Epithelial cell of prostate (primary cell): Measurements from ENCODE around the gene KNSTRN.

Experiments used
- DNase-seq: peaks from one replicate; pipeline ENCODE4 v3.0.0-alpha.2; 2011; ENCODE audit warnings: low read depth, low spot score
- H3K27ac ChIP-seq: fragments of 450-650 bp; 2 replicates; pipeline ENCODE4 v1.5.1; 2017; ENCODE audit warnings: mild to moderate bottlenecking

KNSTRN gene

DNA sequence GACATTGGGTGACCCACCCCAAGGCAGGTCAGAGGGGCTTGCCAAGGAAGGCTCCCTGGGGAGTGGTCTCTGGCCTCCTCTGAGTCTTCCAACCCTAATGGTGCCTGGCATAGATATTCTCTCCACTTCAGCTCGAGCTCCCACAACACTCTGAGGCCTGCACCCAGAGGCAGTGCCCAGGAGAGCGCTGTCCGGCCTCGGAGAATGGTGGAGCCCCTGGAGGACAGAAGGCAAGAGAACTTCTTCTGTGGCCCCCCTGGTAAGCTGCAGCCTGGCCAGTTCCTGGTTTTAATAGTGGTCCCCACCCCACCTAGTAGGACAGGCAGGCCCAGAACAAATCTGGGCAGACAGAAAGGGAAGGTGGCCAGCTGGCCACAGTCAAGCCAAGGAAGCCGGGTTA, 17.5 kb upstream of the KNSTRN start:
- no peak for DNase-seq

GRCh38 chr15:40365624-40366456, 16.7 kb upstream of the KNSTRN start:
- no peak for DNase-seq
- H3K27ac ChIP-seq = no peak overlapping the region

More for the DNA sequence above, 17.5 kb upstream of the KNSTRN start:
- no peak overlapping the region for H3K27ac ChIP-seq

GRCh38 chr15:40366457-40367370, 15.8 kb upstream of the KNSTRN start:
- H3K27ac ChIP-seq = no peak overlapping the region
- no peak for DNase-seq

- no peak for DNase-seq
- no peak overlapping the region for H3K27ac ChIP-seq
These were observed 15.2 kb upstream of the KNSTRN start for GRCh38 chr15:40367371-40367685.

- H3K27ac ChIP-seq = no peak overlapping the region
- DNase-seq = peak; percentile 59
These were observed 14.6 kb upstream of the KNSTRN start for GRCh38 chr15:40367686-40368611.

DNA sequence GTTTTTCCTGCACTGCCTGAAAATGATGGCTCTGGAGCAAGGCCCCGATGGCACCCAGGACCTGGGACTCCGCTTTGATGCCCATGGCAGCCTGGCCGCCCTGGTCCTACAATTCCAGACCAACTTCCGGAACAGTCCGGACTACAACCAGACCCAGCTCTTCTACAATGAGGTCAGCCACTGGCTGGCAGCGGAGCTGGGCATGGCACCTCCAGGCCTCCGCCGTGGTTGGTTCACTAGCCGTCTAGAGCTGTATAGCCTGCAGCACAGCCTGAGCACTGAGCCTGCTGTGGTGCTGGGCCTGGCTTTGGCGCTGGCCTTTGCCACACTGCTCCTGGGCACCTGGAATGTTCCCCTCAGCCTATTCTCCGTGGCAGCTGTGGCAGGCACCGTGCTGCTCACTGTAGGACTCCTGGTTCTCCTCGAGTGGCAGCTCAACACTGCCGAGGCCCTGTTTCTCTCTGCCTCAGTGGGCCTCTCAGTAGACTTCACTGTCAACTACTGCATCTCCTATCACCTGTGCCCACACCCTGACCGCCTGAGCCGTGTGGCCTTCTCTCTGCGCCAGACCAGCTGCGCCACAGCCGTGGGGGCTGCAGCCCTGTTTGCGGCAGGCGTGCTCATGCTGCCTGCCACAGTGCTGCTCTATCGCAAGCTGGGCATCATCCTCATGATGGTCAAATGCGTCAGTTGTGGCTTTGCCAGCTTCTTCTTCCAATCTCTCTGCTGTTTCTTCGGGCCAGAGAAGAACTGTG, 13.6 kb upstream of the KNSTRN start:
- H3K27ac ChIP-seq = no peak overlapping the region
- no peak for DNase-seq

- no peak for DNase-seq
- no peak overlapping the region for H3K27ac ChIP-seq
These were observed 13.0 kb upstream of the KNSTRN start for GRCh38 chr15:40369474-40369869.

DNA sequence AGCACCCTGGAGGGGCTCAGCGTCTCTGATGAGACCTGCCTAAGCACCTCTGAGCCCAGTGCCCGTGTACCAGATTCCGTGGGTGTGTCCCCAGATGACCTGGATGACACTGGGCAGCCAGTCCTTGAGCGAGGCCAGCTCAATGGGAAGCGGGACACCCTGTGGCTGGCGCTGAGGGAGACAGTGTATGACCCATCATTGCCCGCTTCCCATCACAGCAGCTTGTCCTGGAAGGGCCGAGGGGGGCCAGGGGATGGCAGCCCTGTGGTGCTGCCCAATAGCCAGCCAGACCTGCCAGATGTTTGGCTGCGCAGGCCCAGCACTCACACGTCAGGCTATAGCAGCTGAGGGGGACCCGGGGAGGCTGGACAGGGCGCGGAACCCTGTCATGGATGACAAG, 12.6 kb upstream of the KNSTRN start:
- H3K27ac ChIP-seq = no peak overlapping the region
- no peak for DNase-seq

DNA sequence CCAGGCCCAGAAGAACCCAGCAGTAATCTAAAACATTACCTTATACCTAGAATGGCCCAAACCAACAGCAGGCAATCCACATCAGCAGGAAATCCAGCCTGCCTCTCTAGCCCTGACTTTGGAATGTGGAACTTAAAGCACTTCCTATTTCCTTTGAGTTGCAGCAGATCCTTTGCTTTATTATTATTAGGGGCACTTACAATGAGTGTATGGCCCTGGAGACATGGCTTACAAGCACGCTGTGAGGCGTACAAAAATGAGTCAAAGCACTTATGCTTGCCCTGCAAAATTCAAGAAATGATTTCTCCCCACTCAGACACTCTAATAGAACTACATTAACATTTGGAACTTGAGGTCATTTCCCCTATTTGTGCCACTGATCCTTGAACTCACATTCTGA, 9.5 kb upstream of the KNSTRN start:
- no peak for DNase-seq
- H3K27ac ChIP-seq = peak overlapping the region; percentile 46

GRCh38 chr15:40377606-40378005, 4.9 kb upstream of the KNSTRN start:
- no peak for DNase-seq
- H3K27ac ChIP-seq = no peak overlapping the region

GRCh38 chr15:40379374-40379773, 3.1 kb upstream of the KNSTRN start:
- H3K27ac ChIP-seq = peak overlapping the region; percentile 89
- DNase-seq = no peak

DNA sequence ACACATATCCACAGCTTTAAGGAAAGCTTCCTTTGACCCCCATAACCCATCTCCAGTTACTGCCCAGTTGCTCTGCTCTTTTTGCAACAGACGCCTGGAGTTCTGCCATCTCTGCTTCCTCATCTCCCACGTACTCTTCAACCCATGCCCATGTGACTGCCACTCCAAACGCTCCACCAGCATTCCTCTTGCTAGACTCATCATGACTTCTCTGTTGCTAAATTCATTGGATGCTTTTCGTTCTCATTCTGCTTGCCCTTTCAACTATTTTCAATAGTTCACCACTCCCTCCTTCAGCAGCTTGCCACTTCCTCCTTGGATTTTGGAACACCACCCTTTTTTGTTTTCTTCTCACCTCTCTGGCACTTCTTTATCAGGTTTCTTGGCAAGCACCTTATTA, 2.7 kb upstream of the KNSTRN start:
- DNase-seq = peak; percentile 73
- peak overlapping the region; percentile 89 for H3K27ac ChIP-seq

DNA sequence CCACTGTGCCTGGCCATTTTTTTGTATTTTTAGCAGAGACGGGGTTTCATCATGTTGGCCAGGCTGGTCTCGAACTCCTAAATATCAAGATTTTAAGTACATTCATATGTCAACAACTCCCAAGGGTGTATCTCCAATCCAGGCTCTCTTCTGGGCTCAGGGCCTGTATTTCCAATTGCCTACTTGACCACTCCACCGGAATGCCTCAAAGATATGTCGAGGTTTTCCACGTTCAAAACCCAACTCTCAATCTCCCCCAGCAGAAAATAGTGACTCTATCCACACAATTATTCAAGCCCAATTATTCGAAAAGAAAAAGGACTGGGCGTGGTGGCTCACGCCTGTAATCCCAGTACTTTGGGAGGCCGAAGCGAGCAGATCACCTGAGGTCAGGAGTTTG, 1.9 kb upstream of the KNSTRN start:
- no peak for DNase-seq
- peak overlapping the region; percentile 89 for H3K27ac ChIP-seq

DNA sequence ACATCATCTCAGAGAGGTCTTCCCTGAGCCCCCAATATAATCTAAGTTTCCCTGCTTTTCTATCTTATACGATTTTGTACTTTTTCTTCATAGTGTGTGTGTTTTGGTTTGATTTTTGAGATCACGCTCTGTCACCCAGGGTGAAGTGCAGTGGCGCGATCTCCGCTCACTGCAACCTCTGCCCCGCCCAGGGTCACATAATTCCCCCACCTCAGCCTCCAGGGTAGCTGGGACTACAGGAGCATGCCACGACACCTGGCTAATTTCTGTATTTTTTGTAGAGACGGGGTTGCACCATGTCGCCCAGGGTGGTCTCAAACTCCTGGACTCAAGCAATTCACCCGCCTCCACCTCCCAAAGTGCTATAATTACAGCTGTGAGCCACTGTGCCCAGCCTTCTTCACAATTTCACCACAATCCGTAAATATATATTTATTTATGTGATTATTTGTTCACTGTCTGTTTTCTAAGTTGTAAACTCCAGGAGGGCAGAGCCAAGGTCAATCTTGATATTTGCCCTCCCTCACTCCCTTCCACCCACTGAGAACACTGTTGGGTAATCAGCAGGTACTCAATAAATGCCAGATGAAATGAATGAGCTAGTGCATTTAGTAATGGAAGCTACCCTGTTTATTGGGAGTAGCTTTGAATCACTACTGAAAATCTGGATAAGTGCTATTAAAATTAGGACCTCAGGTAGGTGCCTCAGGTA, 547 bp upstream of the KNSTRN start:
- no peak for DNase-seq
- H3K27ac ChIP-seq = no peak overlapping the region

DNA sequence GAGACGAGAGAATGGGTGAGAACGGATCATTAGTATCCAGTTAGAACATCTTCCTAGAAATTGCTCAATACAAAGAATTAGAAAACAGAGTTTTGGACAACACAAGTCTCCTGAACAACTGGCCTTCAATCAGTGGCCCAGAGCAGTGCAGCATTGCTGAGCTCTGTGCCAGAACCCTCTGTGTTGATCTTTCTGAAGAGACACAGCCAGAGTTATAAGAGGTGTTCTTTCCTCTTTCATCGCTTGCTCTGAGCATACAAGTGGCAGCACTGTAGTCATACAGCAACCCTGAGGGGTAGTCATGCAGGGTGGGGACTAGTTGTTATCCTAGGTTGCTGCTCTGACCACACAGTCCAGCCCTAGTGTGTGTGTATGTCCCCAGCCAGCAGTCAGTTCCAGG, 4.0 kb downstream of the KNSTRN start:
- no peak for DNase-seq
- no peak overlapping the region for H3K27ac ChIP-seq

- no peak for DNase-seq
- H3K27ac ChIP-seq = no peak overlapping the region
These were observed 6.7 kb downstream of the KNSTRN start for GRCh38 chr15:40388941-40389823.

DNA sequence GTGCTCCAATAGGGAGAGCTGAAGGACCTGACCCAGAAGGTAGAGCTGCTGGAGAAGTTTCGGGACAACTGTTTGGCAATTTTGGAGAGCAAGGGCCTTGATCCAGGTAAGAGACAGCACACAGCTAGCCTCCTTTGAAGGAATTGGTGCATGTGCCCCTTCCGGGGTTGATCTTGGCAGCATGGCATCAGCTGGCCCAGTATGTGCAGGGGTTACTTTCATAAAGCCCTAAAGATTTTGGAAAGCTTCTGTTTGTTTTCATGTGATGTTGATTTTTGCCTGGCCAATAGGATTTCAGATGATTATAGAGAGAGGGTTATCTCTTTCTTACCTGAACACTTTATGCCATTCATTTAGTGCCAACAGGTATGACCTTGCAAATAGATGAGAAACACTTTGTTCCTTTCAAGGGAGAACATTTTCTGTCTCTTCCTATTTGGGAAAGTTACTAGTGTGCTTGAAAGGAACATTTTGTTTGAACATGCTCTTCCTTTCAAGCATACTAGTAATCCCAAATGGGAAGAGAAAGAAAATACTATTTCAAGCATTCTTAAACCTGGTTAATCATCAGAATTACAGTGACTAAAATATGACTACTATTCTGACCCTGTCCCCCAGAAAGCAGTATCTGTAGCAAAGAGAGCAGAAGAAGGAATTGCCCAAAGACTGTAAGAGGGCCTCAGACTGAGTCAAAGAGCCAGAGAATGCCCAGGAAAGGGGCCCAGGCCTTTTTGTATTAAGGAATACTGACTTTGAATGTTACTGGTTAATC, 7.5 kb downstream of the KNSTRN start:
- DNase-seq = no peak
- H3K27ac ChIP-seq = no peak overlapping the region
